Measurements from ENCODE around the gene CDKAL1.

The CDKAL1 gene

DNA sequence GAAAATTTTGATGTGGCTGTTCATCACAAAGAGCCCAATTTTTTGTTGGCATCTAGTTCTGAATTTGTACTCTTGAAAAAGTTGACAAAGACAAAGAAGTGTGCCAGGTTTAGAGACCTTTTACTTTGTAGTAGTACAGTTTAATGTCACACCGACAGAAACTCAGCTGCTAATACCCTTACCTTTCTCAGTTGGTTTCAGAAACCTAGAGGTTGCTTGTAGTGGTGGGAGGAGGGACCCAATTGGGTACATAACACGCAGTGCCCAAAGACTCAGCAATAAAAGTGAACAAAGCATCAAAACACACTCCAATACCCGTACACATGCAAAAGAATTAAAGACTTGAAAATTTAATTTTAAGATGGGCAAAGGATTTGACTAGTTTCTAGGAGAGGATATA lies 203.7 kb downstream of the CDKAL1 start:
- DNase-seq (ENCODE audit: insufficient read length, low spot score) (no peak), FAIRE-seq (no peak)
- no peak for TF ChIP-seq POLR2A (IDR thresholded peaks at IDR 0.05; ENCODE audit: low read depth, low read length)
- TF ChIP-seq PAX5 (IDR thresholded peaks at IDR 0.05; ENCODE audit: insufficient read depth, low read length, severe bottlenecking): no peak
- TF ChIP-seq TAF1 (IDR thresholded peaks at IDR 0.05; ENCODE audit: low read depth, low read length): no peak
- TF ChIP-seq POLR2AphosphoS5 (IDR thresholded peaks at IDR 0.05; ENCODE audit: low read depth, low read length): no peak
- TF ChIP-seq POU2F2 (IDR thresholded peaks at IDR 0.05; ENCODE audit: low read depth, low read length): no peak
- no peak for TF ChIP-seq SPI1 (IDR thresholded peaks at IDR 0.05; ENCODE audit: low read depth, low read length)

DNA sequence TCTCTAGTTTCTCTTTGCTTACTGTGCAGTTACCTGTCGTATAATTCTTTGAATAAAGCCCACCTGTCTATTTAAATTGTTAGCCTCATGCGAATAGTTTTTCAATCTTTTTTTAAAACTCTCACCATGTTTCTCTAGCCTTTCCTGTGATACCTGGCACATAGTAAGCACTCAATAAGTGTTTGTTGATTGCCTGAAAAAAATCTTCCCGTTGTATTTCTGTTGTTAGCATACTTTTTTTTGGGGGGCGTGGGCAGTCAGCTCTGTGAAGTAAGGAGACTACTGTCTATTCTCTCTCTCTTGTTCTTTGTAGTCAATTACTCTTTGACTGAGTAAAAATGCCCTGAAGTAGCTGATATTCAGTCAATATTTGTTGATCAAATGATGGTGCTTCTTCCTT lies 205.8 kb downstream of the CDKAL1 start:
- DNase-seq (ENCODE audit: insufficient read length, low spot score) (no peak), FAIRE-seq (no peak)
- TF ChIP-seq POU2F2 (IDR thresholded peaks at IDR 0.05; ENCODE audit: low read depth, low read length) (no peak), POLR2AphosphoS5 (IDR thresholded peaks at IDR 0.05; ENCODE audit: low read depth, low read length) (no peak), POLR2A (IDR thresholded peaks at IDR 0.05; ENCODE audit: low read depth, low read length) (no peak), PAX5 (IDR thresholded peaks at IDR 0.05; ENCODE audit: insufficient read depth, low read length, severe bottlenecking) (no peak), SPI1 (IDR thresholded peaks at IDR 0.05; ENCODE audit: low read depth, low read length) (no peak), TAF1 (IDR thresholded peaks at IDR 0.05; ENCODE audit: low read depth, low read length) (no peak)

DNA sequence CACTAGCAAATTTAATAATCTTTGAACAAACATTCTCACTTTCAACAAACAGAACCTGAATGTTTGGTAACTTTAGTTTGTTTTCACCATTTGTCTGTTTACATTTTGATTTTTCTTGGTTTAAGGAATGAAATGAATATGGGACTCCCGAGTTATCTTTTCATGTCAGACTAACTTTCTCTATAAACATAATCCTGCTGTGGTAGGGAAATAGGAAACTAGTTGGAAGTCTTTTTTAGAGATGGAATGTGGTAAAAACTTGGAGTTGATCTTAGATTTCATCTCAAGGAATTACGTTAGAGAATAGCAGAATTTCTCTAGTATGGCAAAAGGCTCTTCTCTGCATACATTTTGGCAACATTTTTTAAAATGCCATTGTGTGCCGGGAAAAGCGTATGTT lies 206.5 kb downstream of the CDKAL1 start:
- DNase-seq (ENCODE audit: insufficient read length, low spot score) (no peak), FAIRE-seq (no peak)
- TF ChIP-seq TAF1 (IDR thresholded peaks at IDR 0.05; ENCODE audit: low read depth, low read length) (no peak), PAX5 (IDR thresholded peaks at IDR 0.05; ENCODE audit: insufficient read depth, low read length, severe bottlenecking) (no peak), POLR2AphosphoS5 (IDR thresholded peaks at IDR 0.05; ENCODE audit: low read depth, low read length) (no peak), POU2F2 (IDR thresholded peaks at IDR 0.05; ENCODE audit: low read depth, low read length) (no peak), POLR2A (IDR thresholded peaks at IDR 0.05; ENCODE audit: low read depth, low read length) (no peak), SPI1 (IDR thresholded peaks at IDR 0.05; ENCODE audit: low read depth, low read length) (no peak)

- FAIRE-seq (no peak), DNase-seq (ENCODE audit: insufficient read length, low spot score) (no peak)
- TF ChIP-seq POLR2A (IDR thresholded peaks at IDR 0.05; ENCODE audit: low read depth, low read length) (no peak), POLR2AphosphoS5 (IDR thresholded peaks at IDR 0.05; ENCODE audit: low read depth, low read length) (no peak), SPI1 (IDR thresholded peaks at IDR 0.05; ENCODE audit: low read depth, low read length) (no peak), TAF1 (IDR thresholded peaks at IDR 0.05; ENCODE audit: low read depth, low read length) (no peak), POU2F2 (IDR thresholded peaks at IDR 0.05; ENCODE audit: low read depth, low read length) (no peak), PAX5 (IDR thresholded peaks at IDR 0.05; ENCODE audit: insufficient read depth, low read length, severe bottlenecking) (no peak)
Measured at GRCh38 chr6:20741490-20741889, 207.2 kb downstream of the CDKAL1 start.

- no peak for FAIRE-seq
- DNase-seq (ENCODE audit: insufficient read length, low spot score): no peak
- TF ChIP-seq POU2F2 (IDR thresholded peaks at IDR 0.05; ENCODE audit: low read depth, low read length) (no peak), TAF1 (IDR thresholded peaks at IDR 0.05; ENCODE audit: low read depth, low read length) (no peak), POLR2A (IDR thresholded peaks at IDR 0.05; ENCODE audit: low read depth, low read length) (no peak), POLR2AphosphoS5 (IDR thresholded peaks at IDR 0.05; ENCODE audit: low read depth, low read length) (no peak), SPI1 (IDR thresholded peaks at IDR 0.05; ENCODE audit: low read depth, low read length) (no peak), PAX5 (IDR thresholded peaks at IDR 0.05; ENCODE audit: insufficient read depth, low read length, severe bottlenecking) (no peak)
Measured at GRCh38 chr6:20744911-20745557, 210.8 kb downstream of the CDKAL1 start.

GRCh38 chr6:20746024-20746423 lies 211.8 kb downstream of the CDKAL1 start:
- DNase-seq (ENCODE audit: insufficient read length, low spot score) (no peak), FAIRE-seq (peak; percentile 55)
- TF ChIP-seq TAF1 (IDR thresholded peaks at IDR 0.05; ENCODE audit: low read depth, low read length) (no peak), POU2F2 (IDR thresholded peaks at IDR 0.05; ENCODE audit: low read depth, low read length) (no peak), POLR2AphosphoS5 (IDR thresholded peaks at IDR 0.05; ENCODE audit: low read depth, low read length) (no peak), PAX5 (IDR thresholded peaks at IDR 0.05; ENCODE audit: insufficient read depth, low read length, severe bottlenecking) (no peak), POLR2A (IDR thresholded peaks at IDR 0.05; ENCODE audit: low read depth, low read length) (no peak), SPI1 (IDR thresholded peaks at IDR 0.05; ENCODE audit: low read depth, low read length) (no peak)

DNA sequence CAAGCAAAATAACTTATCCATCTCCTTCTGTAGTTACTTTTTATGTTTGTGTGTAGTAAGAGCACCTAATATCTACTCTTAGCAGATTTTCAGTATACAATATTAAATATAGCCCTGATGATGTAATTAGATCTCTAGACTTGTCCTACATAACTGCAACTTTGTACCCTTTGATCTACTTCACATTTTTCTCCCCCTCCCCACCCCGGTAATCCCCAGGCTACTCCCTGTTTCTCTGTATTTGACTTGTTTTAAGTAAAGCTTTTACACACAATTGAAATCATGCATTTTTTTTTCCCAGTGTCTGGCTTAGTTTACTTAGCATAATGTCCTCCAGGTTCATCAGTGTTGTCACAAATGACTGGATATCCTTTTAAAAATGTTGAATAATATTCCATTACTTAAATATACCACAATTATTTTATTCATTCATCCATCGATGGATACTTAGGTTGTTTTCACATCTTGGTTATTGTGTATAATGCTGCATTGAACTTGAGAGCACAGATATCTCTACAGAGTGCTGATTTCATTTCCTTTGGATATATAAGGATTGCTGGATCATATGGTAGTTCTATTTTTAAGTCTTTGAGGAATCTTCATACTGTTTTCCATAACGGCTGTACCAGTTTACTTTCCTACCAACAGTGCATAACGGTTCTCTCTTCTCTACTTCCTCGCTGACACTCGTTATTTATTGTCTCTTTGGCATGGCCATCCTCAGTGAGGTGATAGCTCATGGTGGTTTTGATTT lies 212.7 kb downstream of the CDKAL1 start:
- FAIRE-seq: no peak
- TF ChIP-seq TAF1 (IDR thresholded peaks at IDR 0.05; ENCODE audit: low read depth, low read length): no peak
- no peak for DNase-seq (ENCODE audit: insufficient read length, low spot score)

- no peak for FAIRE-seq
- no peak for DNase-seq (ENCODE audit: insufficient read length, low spot score)
- TF ChIP-seq TAF1 (IDR thresholded peaks at IDR 0.05; ENCODE audit: low read depth, low read length): no peak
- TF ChIP-seq POLR2A (IDR thresholded peaks at IDR 0.05; ENCODE audit: low read depth, low read length): no peak
- no peak for TF ChIP-seq PAX5 (IDR thresholded peaks at IDR 0.05; ENCODE audit: insufficient read depth, low read length, severe bottlenecking)
- no peak for TF ChIP-seq SPI1 (IDR thresholded peaks at IDR 0.05; ENCODE audit: low read depth, low read length)
- TF ChIP-seq POLR2AphosphoS5 (IDR thresholded peaks at IDR 0.05; ENCODE audit: low read depth, low read length): no peak
- no peak for TF ChIP-seq POU2F2 (IDR thresholded peaks at IDR 0.05; ENCODE audit: low read depth, low read length)
Measured at GRCh38 chr6:20747991-20748390, 213.7 kb downstream of the CDKAL1 start.

DNA sequence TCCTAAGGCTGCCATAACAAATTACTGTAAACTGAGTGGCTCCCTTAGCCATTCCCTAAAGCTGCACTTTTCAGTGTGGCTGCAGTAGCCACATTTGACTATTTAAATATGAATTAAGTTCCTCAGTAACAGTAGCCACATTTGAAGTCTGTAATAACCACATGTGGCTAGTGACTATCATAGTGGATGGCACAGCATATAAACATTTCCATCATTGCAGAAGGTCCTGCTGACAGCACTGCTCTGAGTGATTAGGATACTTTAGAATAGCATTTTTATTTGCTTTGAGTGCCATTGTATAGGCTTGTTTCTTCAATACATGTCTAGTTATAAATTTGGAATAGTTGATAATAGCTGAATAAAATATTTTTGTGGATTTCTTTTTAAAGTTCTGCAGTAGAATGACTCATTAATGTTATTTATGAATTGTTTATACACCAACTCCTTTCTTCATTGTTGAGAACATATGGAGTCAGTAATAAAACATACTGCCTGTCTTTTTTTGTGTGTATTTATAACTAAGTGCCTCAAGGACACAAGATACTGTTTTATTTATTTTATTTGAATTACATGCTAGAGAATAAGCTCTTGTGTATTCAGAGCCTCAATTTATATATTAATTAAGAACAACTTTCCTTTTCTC lies 217.2 kb downstream of the CDKAL1 start:
- no peak for TF ChIP-seq SPI1 (IDR thresholded peaks at IDR 0.05; ENCODE audit: low read depth, low read length)
- no peak for TF ChIP-seq POU2F2 (IDR thresholded peaks at IDR 0.05; ENCODE audit: low read depth, low read length)
- TF ChIP-seq POLR2A (IDR thresholded peaks at IDR 0.05; ENCODE audit: low read depth, low read length): no peak
- no peak for TF ChIP-seq TAF1 (IDR thresholded peaks at IDR 0.05; ENCODE audit: low read depth, low read length)
- no peak for TF ChIP-seq PAX5 (IDR thresholded peaks at IDR 0.05; ENCODE audit: insufficient read depth, low read length, severe bottlenecking)
- no peak for TF ChIP-seq POLR2AphosphoS5 (IDR thresholded peaks at IDR 0.05; ENCODE audit: low read depth, low read length)
- no peak for FAIRE-seq
- no peak for DNase-seq (ENCODE audit: insufficient read length, low spot score)
